ENCODE measurements around the gene ALDOA. TPM values are rescaled to one million over a fixed set of nuclear protein-coding genes. Genes with fewer than 3 reads are reported as not detected.

ALDOA gene
- total and polyA plus RNA-seq, 10 of the 15 experiments (the other 5 are each of a cell fraction or from before 2014, with no cell fraction given) = 218 to 2,339 (median 1,095) TPM

GRCh38 chr16:30085247-30085646 lies 19.7 kb downstream of the ALDOA start (continued):
- no peak for TF ChIP-seq USF2 (IDR thresholded peaks at IDR 0.05; ENCODE audit: borderline replicate concordance, low read depth, low read length)

- no peaks in the 10 kb centered on the region for H3K9me3 ChIP-seq (replicated peaks; ENCODE audit: control insufficient read depth, insufficient read depth, low read length)
- no peak overlapping the region for H3K4me2 ChIP-seq (ENCODE audit: control insufficient read depth, insufficient read depth)
- ChIA-PET SMC1A (ENCODE audit: uncharacterized antibody, unreplicated experiment) (no interaction called here), POLR2A (interaction anchor here (0.5 kb wide), 1 partner anchor 27 kb away, joined by 3 read pairs; no protein-coding TSS in a partner anchor), RAD21 (ENCODE audit: unreplicated experiment) (no interaction called here), CTCF (no interaction called here)
- peaks cover 23 to 32% of the 10 kb centered on the region in 2 experiments; a peak in 3 of 4 replicates for H3K36me3 ChIP-seq (ENCODE audit: control insufficient read depth in 2 of 2, insufficient read depth in 2 of 2, low read length in 1 of 2)
- FAIRE-seq (no peak), DNase-seq (ENCODE audit: low read depth, low spot score) (no peak), ATAC-seq (no peak)
- no peaks in the 10 kb centered on the region; the same call in 1 of the 2 replicates for H3K79me2 ChIP-seq (ENCODE audit: control insufficient read depth, insufficient read depth, low read length)
- H3K27me3 ChIP-seq (replicated peaks in 1 of 2; ENCODE audit: control insufficient read depth in 2 of 2, insufficient read depth in 2 of 2, low read length in 1 of 2) = no peaks in the 10 kb centered on the region
- no peaks in the 10 kb centered on the region for H3K4me1 ChIP-seq (ENCODE audit: control insufficient read depth, insufficient read depth, low read length)
- WGBS (ENCODE audit: insufficient coverage, insufficient replicate concordance, low lambda C conversion rate, missing lambda C conversion rate) = 100% methylated on average over 5 of the region's 6 CpGs
- H3K4me3 ChIP-seq = no peak overlapping the region
- no peaks in the 10 kb centered on the region for H4K20me1 ChIP-seq (ENCODE audit: control insufficient read depth, insufficient read depth)
- intact Hi-C loops (cut with micrococcal nuclease; ENCODE audit: unreplicated experiment) = no loop called here
- no TSS peak for BruUV-seq (replicated peaks)
- no peak for TF ChIP-seq BACH1 (IDR thresholded peaks at IDR 0.05; ENCODE audit: borderline replicate concordance)
- no peak for TF ChIP-seq EP300 (IDR thresholded peaks at IDR 0.05; ENCODE audit: borderline replicate concordance in 1 of 2, control insufficient read depth in 1 of 2, low read depth in 2 of 2, low read length in 2 of 2)
- TF ChIP-seq POU2F2 (IDR thresholded peaks at IDR 0.05; ENCODE audit: borderline replicate concordance, low read depth, low read length) = no peak
- no peak for TF ChIP-seq EZH2 (IDR thresholded peaks at IDR 0.05; ENCODE audit: borderline replicate concordance, control insufficient read depth, low read depth, low read length)
- no peak for TF ChIP-seq BCLAF1 (IDR thresholded peaks at IDR 0.05)
- H3K27ac ChIP-seq (ENCODE audit: control insufficient read depth, insufficient read depth) = no peak overlapping the region
- H2AFZ ChIP-seq (ENCODE audit: control insufficient read depth, low read depth, low read length) = no peak overlapping the region
- in situ Hi-C loops (cut with MboI) = loop anchor here (25.0 kb wide), 1 partner anchor 1801 kb away; no protein-coding TSS in a partner anchor
- H3K9ac ChIP-seq (ENCODE audit: control insufficient read depth, insufficient read depth, low read length) = no peak overlapping the region
Observed at GRCh38 chr16:30085820-30086219, 20.3 kb downstream of the ALDOA start.

All from GM12878 (cell line).